ENCODE results near the gene METTL22.

Gene METTL22

GRCh38 chr16:8668113-8668512 lies 46.6 kb downstream of the METTL22 start:
- DNase-seq = no peak

DNA sequence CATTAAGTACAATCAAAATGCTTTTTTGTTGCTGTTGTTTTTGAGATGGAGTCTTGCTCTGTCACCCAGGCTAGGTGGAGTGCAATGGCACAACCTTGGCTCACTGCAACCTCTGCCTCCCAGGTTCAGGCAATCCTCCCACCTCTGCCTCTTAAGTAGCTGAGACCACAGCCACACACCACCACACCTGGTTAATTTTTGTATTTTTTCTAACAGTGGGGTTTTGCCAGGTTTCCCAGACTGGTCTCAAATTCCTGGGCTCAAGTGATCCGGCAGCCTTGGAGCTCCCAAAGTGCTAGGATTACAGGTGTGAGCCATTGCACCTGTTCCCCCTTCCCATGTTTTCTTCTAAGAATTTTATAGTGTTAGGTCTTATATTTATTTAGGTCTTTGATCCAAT lies 48.0 kb downstream of the METTL22 start:
- DNase-seq = no peak

DNA sequence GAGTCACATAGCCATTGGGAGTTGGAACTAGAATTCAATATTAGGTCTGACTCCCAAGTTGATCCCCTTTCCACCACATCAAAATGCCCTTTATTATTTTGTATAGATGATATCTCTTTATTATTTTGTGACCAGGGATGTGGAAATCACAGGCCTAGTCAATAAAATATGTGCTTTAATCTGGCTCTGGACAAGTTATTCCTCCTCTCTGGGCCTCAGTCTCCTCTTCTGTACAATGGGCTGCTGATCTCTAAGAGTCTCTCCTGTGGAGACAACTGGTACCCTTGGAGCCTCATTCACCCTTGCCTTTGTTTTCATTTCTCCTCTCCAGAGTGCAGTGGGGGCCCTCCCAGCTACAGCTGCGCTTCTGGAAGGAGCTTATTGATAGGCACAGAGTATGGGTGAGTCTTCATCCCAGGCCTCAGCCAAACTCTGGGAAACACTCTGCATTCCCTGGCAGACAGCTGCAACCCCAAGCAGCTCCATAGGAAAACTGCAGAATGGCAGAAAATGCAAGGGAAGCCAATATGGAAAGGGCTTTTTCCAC lies 48.6 kb downstream of the METTL22 start:
- no peak for DNase-seq

DNA sequence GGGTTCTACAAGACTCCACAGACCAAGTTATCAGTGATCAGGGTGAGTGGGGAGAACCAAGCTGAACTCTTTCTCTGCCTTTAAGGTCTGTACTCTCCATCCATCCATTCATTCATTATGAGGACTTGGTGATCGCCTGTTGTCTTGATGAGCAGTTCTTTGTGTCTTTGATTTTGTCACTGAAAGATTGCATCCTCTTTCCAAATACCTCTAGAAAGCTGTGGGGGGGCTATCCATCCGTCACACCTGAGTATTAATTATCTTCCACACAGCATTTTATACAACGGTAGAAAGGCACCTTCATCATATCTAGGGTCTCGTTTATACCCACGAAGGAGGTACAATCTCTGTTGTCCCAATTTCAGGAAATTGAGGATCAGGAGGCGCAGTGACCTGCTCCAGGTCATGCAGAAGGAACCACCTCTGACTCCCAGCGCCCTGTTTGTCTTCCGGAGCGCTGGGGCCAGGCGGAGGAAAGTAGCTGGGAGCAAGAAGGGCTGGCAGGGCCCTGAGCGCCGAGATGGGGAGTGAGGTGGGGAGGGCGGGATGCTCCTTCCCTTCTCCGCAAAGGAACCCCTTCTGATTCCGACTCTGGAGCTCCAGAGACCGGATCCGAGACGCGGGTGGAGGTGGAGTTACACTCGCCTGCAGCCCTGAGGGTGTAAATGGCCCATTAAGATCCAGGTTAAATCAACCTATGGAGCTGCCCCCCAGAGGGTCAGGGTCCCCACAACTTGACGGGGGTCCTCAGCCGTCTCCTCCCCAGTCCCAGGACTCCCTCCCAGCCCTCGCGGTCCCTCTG lies 52.3 kb downstream of the METTL22 start:
- DNase-seq = no peak

- peak; percentile 93 for DNase-seq
These were observed 53.0 kb downstream of the METTL22 start, which contains the start of gene ABAT for GRCh38 chr16:8674413-8675022. ABAT (plus strand) TSS chr16:8674617; CDS start chr16:8735740, 61,123 bp downstream.

DNA sequence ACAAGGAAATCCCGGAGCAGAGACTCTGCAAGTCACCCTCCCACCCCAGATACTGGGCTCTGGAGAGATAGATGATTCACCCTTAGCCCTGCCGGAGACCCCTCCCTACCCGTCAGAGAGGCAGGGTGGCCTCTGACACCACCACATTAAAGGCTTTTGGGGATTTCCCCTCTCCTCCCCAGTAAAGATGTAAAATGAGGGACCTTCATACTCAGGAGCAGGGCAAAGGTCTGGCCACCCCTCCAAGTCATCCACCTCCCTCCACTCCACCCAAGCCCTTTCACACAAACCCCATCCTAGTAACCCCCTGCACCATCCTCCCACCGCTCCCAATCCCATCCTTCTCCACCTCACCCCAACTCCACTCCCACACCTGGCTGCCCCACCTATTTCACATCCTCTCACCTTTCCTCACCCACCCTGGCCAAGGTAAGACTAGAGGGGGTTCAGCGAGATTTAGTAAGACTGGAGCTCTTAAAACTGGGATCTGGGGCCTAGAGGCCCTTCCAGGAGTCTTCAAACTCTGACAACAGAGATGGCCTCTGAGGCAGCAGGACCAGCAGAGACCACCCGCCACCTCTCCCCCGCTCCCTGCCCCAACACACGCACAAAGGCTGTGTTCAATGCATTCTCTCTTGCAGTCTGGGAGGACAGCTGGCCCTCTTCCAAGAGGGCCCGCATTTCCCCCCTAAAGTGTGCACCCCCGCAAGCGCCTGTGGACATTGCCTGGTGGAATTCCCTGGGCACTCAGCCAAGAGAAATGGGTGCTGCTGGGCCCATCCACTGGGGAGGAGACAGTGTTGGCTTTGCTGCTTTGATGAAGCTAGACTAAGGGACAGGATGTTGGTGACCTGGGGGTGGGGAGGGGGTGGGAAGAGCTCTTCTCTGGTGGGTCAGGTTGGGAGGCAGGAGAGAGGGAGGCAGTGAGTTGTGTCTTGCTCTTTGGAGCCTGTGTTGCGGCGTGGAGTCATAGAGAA lies 54.0 kb downstream of the METTL22 start:
- DNase-seq = peak; percentile 33

DNA sequence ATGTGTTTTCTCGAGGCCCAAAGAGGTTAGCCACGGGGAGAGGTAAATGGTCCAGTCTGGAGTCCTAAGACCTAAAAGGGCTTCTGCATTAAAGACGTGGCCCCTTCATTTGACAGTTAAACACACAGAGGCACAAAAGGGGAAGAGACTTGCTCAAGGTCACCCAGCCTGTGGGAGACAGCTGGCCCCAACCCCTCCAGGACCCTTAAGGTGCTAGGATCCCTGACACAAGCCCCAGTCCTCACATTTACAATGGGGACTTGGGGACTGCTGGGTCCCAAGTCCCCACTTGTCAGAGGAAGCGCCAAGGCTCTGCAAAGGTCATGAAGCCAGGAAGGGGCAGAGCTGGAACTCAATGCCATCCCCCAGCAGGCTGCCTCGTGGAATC lies 54.7 kb downstream of the METTL22 start:
- DNase-seq = no peak

- no peak for DNase-seq
These were observed 55.4 kb downstream of the METTL22 start for GRCh38 chr16:8676737-8677375.

GRCh38 chr16:8677481-8677880 lies 56.0 kb downstream of the METTL22 start:
- DNase-seq = no peak

DNA sequence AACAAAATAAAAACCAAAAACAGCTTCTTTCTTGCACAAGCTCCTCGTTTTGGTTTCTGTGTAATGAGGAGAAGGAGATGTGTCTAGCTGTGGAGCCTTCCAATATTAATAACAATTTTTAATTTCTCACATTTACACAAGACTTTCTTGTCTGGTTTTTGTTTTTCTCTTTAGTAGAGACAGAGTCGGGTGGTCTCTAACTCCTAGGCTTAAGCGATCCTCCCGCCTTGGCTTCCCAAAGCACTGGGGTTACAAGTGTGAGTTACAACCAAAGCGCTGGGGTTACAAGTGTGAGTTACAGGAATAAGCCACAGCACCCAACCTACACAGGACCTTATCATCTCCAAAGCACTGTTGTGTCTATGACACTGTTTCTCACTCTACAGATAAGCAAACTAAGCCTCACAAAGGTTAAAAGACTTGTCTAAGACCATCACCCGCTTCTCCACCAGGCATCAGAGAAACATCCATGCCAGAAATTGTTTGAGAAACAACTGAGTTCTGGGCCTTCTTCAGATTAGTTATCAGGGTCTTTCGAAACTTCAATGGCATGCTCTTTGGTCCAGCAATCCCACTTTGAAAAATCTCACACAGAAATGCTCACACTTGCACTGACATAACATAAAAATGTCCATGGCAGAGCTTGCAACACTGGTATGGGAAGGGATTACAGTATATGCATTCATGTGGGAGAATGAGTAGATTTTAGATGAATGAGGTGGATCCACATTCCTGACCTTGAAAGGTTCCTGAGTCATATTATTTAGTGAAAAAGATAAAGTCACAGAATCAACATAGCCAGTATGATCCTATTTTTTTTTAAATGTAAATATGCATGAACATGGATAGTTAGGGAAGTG lies 56.8 kb downstream of the METTL22 start:
- no peak for DNase-seq

GRCh38 chr16:8679151-8679550 lies 57.7 kb downstream of the METTL22 start:
- DNase-seq = no peak

GRCh38 chr16:8682551-8683259 lies 61.2 kb downstream of the METTL22 start:
- no peak for DNase-seq

DNA sequence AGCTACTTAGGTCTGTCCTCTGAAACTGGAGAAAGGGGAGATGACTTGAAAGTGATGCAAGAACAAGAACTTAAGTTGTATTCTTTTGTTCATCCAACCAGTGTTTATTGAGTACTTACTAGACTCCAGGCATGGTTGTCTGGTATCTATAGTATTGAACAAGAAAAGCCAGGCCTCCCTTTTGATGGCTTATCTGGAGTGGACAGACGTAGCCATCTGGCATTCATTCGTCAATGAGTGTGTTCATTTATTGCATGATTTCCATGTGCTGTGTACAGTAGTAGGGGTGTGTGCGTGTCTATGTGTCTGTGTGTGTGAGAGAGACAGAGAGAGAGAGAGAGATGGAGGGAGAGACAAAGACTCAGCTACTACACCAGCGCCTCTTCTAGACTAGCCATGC lies 62.1 kb downstream of the METTL22 start:
- no peak for DNase-seq

GRCh38 chr16:8685617-8686016 lies 64.1 kb downstream of the METTL22 start:
- DNase-seq = no peak

DNA sequence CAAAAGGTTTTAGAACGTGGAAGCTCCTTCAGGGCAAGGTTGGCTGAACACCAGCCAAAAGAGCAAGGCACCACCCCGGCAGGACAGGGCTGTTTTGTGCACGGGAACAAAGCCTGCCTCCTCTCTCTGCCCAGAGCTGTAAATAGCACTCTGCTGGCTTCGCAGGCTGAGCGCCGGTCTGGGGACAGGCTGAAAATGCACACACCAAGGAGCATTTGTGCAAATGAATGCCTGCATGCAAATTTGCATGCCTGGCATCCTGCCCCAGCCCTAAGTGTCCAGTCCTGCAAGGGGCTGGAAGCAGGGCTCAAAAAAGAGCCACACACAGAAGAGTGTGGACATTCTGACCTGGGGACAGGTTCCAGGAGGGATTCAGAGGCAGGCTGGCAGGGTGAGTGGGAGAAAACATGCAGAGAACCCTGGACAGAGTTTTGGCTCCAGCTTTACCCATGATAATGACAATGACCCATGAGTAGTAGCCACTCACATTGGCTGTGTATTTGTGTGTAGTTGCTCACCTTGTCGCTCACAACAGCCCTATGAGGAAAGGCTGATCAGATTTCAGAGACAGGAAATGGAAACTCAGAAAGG lies 64.6 kb downstream of the METTL22 start:
- no peak for DNase-seq

- DNase-seq = no peak
These were observed 65.4 kb downstream of the METTL22 start for GRCh38 chr16:8686879-8687278.

- DNase-seq = no peak
These were observed 68.2 kb downstream of the METTL22 start for GRCh38 chr16:8689686-8690085.

DNA sequence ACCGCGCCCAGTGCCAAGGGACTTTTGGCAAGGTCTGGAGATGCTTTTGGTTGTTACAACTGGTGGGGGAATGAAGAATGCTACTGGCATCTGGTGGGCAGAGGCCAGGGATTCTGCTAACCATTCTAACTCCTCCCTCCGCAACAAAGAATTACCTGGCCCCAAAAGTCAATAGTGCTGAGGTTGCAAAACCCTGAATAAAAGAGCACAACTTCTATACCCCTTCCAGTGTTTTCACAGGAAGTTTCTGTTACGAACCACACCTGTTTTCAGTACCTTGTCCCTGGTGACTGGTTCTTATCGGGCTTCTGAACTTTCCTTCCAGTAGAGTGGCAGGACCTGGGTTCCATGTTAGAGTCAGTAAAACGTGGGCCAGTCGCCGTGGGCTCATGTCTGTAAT lies 70.2 kb downstream of the METTL22 start:
- no peak for DNase-seq

- no peak for DNase-seq
These were observed 73.6 kb downstream of the METTL22 start for GRCh38 chr16:8694795-8695728.
